EH (cell line): ENCODE results near the gene BBLN.

Source experiments
- DNase-seq: peaks from one replicate; pipeline ENCODE4 v3.0.0-alpha.2; 2015; ENCODE audit warnings: low read depth

Gene BBLN

DNA sequence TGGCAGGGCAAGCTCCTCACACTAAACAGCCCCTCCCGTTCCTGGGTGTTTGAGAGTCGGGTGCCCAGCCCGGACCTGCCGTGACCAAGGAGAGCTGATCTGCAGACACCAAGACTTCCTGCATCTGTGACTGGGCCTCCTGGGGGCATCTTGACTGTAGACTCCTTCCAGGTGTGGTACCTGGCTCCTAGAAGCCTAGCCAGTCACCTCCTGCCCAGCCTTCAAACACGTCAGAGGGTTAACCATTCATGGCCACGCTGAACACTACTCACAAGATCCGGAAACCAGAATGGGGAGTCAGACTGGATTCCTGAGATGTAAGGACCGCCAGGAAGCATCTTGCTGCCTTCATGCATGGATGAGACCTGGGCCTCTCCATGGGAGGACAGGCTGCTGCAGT is 14.5 kb upstream of the BBLN start:
- DNase-seq = no peak

DNA sequence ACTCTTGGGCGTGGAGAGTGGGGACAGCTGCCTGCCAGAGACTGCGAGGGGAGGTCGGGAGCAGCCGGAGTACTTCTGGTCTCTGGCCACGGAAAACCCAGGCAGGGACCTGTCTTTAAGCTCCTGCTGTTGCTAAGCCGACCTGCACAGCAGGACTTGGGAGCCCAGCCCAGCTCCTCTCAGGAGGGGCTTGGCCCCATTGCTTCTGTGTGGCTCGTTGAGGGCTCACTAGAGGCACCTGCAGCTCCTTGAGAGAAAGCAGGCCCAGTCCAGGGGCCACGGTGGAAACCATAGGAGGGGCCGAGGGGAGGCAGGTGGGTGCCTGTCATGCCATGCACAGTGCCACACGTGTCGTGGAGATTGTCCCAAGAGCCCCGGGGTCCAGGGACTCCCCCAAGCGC is 14.1 kb upstream of the BBLN start:
- no peak for DNase-seq

DNA sequence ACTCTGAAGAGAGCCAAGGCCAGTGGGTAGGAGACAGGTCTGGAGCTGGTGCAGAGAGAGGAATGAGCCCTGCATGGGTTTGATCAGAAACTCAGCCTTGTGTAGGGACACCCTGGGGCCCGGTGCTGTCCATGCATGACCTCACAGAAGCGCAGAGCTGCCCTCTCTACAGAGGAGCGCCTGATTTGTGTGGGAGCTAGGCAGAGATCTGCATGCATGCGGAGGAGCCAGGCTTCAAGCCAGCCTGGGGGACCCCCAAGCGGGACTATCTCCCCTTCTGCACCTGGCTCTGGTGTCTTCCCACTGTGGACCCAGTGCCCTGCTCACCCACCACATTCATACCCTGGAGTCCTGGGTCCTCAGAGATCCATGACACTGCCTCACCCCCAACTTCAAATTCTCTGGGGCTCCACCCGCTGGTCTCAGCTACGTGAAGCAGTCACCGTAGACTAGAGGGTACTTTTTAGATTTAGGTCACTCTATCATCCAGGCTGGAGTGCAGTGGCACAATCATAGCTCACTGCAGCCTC is 13.4 kb upstream of the BBLN start:
- no peak for DNase-seq

DNA sequence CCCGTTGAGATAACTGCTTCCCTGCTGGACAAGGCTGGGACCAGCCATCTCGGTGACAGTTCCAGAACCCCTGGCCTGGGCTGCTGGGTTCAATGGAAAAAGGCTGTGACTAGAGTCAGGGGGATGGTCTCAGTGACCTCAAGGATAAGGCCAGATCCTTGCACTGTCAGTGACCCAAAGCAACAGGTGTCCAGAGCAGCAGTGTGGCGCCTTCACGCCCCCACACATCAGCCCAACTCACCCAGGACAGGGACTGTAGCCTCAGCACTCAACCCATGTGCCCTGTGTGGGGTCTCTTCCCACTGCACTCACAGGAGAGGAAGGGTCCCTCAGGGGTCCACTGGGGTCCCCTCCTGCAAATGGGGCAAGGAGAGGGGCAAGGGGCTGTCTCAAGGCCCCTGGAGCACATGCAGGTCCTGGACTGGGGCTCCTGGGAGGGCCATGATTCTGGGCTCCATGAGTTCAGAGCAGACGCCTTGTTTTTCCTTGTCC is 11.5 kb upstream of the BBLN start:
- DNase-seq = no peak

DNA sequence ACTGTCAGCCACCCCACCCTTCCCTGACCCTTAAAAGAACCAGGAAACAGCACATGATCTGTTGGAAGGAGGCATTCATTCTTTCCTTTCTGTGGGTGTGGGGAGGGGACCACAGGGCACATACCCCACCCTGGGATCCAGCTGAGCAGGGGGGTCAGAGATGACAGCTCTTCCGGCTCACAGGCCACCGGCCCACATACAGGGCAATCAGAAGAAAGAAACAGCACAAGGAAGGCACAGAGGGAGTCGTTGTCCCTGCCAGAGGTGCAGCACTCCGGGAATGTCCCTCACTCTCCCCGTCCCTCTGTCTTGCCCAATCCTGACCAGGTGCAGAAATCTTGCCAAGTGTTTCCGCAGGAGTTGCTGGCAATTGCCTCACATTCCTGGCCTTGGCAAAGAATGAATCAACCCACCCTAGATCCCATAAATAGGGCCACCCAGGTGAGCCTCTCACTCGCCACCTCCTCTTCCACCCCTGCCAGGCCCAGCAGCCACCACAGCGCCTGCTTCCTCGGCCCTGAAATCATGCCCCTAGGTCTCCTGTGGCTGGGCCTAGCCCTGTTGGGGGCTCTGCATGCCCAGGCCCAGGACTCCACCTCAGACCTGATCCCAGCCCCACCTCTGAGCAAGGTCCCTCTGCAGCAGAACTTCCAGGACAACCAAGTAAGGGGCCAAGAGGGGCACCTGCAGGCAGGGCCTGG is 10.9 kb upstream of the BBLN start, which contains the start of gene LCN2:
LCN2 (plus strand) TSS at position 453 of the 701 bp plus-strand sequence; CDS start at position 526, 73 bp downstream.
- DNase-seq = no peak

DNA sequence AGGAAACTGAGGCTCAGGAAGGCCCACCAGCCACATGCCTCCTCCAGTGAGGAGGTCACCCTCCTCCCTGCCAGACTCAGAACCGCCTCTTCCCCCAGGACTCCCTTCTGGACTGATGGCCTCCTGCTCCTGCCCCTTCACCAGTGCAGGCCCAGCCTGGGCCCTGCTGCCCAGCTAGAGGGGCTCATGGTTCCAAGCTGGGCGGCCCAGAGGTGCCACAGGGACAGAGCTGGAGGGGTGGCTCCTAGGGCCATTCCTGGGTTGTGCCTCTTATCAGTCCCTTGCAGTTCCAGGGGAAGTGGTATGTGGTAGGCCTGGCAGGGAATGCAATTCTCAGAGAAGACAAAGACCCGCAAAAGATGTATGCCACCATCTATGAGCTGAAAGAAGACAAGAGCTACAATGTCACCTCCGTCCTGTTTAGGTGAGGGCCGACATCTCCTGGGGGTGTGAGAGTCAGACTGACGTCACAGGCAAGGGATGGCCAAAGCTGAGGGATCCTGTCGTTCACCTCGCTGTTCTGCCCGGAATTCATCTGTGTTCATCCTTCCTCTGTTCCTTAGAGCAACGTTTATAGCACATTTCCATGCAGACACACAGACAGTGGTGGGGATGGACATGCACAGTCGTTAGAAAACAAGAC is 10.0 kb upstream of the BBLN start:
- no peak for DNase-seq

DNA sequence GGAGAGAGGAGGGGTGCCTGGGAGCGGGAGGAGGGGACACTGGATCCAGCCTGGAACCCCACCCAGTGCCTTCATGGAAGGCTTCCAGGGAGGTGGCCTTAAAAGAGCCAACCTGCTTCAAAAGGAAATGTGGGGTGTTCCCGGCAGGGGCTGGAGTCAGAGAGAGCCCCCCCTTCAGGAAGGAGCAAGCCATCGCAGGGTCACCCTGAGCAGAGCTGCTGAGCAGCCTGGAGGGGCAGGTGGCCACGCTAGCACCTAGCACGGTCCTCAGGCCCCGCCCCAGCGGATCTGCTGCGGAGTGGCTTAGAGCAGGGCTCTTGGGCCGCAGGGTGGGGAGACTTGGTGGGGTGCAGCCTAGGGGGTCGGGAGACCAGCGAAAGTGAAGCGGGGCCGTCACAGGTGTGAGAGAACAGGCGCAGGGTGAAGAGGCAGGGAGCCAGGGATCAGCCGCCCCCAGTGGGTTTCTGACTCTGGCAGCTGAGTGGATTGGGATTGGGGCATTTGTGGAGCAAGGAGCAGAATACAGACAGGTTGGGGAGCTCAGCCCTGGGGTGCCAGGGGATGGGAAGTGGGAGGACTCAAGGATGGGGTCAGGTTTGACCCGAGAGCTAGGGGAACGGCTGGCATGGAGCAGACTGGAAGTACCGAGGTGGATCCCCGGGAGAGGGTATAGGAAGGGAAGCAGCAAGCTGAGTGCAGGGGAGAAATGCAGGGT is 9.3 kb upstream of the BBLN start:
- DNase-seq = no peak

DNA sequence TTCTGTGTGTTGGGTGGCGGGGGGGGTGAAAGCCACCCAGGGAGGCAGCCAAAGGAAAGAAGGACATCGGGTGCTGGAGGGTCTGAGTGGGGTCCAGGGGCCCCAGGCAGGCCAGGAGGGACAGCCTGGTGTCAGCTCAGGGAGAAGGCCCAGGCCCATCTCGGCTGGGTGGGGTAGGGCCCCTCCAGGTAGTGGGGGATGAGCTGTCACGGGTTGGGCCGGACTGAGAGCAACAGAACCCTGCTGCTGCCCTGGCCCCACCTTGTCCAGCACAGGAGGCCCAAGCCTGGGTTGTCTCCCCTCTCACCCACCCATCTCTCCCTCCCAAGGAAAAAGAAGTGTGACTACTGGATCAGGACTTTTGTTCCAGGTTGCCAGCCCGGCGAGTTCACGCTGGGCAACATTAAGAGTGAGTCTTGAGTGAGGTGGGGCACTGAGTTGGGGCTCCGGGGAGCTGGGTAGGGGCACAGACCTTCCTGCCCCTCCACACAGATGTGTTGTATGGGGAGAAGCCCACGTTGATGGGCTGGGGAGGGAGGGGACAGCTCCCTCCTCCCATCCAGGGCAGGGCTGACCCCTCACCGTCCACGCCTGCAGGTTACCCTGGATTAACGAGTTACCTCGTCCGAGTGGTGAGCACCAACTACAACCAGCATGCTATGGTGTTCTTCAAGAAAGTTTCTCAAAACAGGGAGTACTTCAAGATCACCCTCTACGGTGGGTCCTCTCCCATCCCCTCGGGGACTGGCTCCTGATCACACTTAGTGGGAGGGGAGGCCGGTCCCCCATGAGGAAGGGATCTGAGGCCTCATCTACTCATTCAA is 8.5 kb upstream of the BBLN start:
- no peak for DNase-seq

DNA sequence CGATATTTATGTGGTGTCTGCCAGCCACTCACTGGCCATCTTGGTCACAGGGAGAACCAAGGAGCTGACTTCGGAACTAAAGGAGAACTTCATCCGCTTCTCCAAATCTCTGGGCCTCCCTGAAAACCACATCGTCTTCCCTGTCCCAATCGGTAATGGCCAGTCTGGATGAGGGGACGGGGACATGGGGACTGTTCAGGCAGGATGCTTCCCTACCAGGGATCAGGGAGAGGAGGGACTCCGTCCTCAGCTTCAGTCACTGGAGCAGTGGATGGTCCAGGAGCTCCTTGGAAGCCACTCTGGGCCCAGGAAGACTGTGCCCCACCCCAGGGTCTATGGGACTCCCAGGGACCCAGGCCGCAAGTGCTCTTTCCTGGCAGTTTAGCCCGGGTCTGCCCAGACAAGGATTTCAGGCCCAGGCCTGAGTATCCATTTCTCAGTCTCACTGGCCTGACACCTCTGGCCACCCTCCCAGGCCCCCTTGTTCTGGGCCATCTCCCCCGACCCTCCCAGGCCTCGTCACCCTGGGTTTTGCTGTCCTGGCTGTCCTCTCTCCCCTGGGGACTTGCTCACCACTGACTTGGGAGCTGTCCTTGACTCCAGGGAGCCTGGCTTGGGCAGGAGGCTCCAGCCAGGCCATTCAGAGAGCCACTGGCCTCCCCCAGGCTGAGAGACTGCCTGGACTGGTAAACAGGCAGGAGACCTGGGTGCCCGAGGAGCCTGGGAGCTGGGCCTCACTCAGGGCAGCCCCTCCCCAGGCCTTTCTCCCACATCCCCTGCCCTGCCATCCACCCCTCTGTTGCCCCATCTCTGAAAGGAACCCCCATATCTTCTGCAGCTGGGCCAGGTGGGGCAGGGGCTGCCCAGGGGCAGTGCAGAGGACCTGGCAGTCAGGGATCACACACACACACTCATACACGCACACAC is 7.7 kb upstream of the BBLN start:
- no peak for DNase-seq

DNA sequence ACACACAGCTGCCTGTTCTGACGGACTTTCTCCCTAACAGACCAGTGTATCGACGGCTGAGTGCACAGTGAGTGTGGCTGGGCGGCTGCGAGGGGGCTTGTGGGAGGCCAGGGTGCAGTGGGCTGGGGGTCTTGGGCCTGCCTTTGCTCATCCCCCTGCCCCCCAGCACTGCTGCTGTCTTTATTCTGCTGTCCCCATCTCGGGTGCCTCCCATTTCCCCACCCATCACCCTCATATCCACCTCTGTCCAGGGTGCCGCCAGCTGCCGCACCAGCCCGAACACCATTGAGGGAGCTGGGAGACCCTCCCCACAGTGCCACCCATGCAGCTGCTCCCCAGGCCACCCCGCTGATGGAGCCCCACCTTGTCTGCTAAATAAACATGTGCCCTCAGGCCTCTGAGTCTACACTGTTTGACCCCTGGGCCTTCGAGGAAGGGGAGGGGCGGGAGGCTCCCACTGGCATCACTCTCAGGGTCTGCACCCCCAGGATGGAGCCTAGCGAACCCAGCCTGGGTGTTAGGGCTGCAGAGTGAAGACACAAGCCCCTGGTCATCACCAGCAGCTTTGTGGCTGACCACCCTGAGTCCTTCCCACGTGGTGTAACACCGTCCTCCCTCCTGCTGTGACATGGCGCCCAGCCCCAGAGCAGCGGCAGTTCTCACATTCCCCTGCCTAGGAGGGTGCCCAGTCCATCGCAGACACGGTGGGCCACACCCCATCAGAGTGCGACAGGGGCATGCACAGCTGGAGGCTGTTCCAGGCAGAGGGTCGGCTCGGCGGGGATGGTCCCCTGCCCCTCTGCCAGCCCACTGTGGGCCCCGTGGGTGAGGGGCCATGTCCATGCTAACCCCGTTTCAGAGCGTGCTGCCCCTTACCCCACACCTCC is 6.8 kb upstream of the BBLN start:
- no peak for DNase-seq

DNA sequence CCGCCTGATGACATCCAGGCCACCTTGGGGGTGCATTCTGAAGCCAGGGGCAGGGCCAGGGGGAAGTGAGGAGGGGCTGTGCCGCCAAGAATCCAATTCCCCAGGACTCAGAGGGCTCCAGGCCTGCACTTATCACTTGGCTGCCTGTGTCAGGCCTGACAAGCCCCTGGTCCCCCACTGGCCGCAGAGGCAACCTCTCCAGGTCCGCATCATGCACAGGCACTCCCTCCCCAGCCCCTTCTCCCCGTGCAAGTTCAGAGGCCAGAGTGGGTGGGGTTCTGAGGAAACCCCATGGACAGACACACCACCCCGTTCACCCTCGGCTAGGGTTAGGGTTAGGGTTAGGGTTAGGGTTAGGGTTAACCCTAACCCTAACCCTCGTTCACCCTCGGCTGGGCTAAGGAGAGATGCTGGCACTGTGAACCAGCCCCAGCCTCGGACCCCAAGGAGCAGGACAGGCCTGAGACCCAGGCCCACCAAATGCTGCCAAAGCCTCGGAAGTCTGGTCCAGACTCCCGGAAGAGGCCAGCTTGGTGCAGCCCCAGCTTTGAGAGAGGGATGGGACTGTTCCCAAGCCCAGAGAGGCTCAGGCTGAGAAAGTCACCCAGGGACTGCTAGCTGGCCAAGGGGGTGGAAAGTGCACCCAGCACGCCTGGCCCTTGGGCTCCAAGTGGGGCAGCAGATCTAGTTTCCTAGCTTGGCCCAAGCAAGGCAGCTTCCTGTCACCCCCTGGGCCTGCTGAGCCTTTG is 5.9 kb upstream of the BBLN start:
- no peak for DNase-seq

DNA sequence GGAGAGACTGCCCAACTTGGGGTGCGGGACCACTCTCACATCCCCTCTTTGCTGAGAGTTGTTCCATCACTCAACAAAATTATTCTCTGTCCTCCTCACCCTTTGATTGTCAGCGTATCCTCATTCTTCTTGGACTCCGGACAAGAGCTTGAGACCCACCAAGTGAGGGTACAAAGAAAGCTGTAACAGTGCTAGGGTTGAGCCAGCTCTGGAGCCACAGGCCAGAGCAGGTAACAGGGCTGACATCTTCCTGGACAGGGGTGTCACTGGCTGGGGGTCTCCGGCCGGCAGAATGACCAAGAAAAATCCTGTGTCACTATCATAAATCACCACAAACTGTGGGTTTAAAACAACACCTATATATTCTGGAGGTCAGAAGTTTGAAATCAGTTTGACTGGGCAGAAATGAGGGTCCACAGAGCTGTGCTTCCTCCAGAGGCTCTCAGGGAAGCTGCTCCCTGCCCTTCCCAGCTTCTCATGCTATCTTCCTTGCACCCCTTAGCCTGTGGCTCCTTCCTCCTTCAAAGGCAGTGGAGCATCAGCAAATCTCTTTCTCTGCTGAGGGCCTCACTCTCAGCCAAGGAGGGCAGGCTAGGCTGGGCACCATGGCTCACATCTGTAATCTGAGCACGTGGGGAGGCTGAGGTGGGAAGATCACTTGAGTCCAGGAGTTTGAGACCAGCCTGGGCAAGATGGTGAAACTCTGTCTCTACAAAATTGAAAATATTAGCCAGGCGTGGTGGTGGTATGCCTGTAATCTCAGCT is 4.1 kb upstream of the BBLN start:
- no peak for DNase-seq

DNA sequence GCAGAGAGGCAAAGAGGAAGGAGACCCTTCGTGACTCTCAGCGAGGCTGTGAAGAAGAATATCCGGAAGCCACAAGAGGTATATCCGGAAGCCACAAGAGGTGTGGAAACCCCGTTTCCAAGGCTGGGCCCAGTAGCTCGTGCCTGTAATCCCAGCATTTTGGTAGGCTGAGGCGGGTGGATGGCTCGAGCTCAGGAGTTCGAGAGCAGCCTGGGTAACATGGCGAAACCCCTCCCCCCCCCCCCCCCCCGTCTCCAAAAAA is 612 bp upstream of the BBLN start:
- DNase-seq = no peak

DNA sequence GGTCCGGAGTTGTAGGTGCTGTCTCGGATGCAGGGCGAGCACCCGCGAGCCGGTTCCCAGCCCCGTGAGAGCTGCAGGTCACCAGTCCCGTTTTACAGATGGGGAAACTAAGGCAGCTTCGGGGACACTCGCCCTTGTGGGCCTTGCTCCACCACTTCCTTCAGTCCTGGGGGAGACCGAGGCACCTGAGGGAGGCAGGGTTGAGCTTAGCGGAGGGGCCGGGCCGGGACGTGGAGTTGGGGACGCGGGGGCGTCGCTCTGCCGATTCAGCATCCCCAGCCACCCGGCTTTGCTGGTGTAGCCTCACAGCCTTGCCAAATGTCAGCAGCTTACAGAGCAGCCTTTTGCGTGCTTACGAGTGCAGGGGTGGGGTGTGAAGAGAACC is 530 bp downstream of the BBLN start:
- peak; percentile 36 for DNase-seq

DNA sequence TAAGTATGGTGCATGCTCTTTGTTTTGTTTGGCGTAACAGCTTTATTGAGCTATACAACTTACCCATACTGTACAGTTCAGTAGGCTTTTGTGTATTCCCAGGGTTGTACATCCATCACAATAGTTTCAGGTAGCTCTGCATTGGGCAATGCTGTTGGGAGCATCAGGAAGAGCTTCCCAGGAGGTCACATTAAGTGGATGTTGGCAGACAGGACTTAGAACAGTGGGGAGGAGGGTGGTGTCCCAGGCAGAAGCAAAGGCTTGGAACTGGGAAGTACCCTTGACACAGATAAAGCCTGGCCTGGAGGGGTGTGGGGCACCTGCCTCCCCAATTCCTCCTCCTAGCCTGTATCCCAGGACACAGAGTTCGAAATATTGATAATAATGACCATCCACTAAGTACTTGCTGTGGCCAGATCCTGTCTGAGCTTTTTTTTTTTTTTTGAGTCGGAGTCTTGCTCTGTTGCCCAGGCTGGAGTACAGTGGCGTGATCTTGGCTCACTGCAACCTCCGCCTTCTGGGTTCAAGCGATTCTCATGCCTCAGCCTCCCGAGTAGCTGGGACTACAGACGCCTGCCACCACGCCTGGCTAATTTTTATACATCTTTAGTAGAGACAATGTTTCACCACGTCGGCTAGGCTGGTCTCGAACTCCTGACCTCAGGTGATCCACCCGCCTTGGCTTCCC is 1.3 kb downstream of the BBLN start:
- DNase-seq = no peak

DNA sequence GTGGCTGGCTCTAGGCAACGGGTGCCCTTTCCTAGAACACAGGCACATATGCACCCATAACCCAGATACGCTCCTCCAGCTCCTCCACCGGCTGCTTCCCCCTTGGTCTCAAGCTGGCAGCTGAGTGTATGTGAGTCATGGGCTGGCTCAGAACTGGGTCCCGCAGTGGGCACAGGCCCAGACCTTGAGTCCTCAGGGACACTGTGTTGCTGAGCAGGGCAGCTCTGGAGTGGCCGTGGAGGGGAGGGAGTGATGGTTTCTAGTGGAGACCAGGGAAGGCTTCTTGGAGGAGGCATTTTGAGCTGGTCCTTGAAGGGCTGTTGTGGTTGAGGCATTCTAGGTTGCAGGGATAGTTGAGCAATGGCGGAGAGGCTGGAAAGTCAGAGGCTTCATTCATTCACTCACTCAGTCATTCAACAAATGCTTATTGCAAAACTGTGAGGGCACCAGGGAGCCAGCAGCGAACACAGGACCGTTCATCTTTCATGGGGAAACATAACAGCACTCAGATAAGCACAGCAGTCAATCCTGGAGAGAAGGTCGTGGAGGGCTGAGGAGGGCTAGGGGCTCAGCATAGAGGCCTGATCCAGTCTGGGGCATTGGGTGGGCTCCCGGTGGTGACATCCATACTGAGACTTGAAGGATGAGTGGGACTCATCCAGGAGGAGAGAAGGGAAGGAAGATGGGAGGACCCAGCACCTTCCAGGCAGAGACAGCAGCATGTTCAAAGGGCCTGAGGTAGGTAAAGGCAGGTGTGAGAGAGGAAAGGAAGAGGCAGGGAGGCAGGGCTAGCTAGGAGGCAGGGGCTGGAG is 2.4 kb downstream of the BBLN start:
- peak; percentile 17 for DNase-seq

DNA sequence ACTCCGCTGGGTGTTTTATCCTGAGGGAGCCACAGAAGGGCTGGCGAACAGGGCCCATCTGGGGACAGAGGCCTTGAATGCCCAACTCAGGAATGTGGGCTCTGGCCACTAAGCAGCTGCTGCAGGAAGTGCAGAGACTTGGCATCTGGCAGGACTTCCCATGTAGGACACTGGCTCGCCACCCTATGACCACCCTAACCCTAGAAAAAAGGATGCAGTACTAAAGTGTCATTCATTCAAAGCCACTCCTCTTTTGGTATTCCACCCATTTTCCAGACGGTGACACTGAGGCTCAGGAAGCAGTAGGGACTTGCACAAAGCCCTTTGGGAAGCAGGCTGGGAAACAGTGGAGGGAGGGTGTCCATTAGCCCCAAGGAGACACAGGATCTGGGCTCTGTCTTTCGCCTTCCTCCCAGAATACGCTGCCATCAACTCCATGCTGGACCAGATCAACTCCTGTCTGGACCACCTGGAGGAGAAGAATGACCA is 3.0 kb downstream of the BBLN start:
- DNase-seq = no peak
